ENCODE measurements around the gene BHLHE41.

BHLHE41 gene

DNA sequence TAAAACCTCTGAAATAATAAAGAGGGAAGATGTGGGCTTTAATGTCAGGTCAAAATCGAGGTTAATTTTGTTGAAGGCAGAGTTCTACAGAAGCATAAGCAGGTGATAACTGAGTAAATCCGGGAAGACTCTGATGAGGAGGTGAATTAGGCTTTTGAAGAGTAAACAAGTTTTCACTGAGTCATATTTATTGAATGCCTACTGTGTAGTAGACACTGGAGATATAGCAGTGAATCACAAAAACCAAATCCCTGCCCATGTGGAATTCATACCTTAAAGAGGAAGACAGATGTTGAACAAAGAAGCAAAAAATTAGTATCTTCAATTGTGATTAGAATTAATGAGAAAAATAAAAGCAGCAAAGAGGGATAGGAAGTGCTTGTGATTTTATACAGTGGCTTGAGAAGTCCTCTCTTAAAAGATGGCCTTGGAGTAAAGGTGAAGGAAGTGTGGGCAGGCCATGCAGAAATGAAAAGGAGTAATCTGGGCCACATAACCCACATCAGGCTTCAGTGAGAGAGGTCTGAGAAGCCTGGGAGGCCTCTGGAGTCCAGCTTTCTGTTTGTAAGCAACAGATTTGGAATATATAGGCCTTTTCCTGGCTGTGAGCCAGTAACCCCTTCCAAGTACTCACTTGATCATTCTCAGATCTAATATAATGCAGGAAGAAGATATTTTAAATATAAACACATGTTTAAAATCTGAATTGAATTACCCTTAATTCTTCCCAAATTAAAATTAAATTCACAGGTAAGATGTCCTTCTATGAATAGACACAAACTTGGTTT is 46.7 kb downstream of the BHLHE41 start:
- DNase-seq (ENCODE audit: low spot score), result no peak

Measured in HuH-7.5 (cell line).